ENCODE data around the gene ZNF69. TPM values are rescaled to one million over a fixed set of nuclear protein-coding genes. Genes with fewer than 3 reads are reported as not detected.
A peak's percentile ranks its signal among the peaks of the same experiment; 100 is the strongest.
"Not testable (repeated sequence)": the region's sequence is repeated elsewhere in the genome, so short reads cannot be mapped to it uniquely, and the experiment has no call there.

The ZNF69 gene
- total RNA-seq, 1 experiment from 2014 or later = 28.7 TPM

DNA sequence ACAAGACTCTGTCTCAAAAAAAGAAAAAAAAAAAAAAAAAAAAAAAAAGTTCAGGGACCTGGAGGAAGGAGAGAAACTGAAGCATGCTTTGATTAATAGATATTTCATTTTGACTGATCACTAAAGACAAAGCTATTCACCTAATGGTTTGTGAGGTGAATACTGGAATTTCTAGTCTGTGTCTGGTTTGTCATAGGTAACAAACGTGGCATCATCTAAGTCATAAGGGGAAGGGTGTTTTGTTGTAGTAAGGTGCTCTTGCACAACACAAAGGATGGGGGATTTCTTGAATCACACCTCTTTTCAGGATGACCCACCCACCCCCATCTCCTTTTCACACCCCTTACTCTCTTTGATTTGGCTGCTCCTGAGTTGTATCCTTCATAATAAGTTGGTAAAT, 13.8 kb upstream of the ZNF69 start:
- no peak for ATAC-seq
- POLR2A ChIA-PET = no interaction called here
- Mint-ChIP-seq H3K27ac (no peak overlapping the region), H3K36me3 (peaks cover 22% of the 10 kb centered on the region), H3K9me3 (peaks cover 30% of the 10 kb centered on the region), H3K4me1 (no peaks in the 10 kb centered on the region), H3K27me3 (ENCODE audit: low read depth) (peaks cover 8% of the 10 kb centered on the region), H3K4me3 (no peak overlapping the region)
- CTCF ChIA-PET = no interaction called here
- TF ChIP-seq ZBTB21 (CRISPR knock-in tag; IDR thresholded peaks at IDR 0.05; ENCODE audit: borderline replicate concordance) (no peak), SOX15 (CRISPR knock-in tag; IDR thresholded peaks at IDR 0.05) (no peak), TEAD1 (CRISPR knock-in tag; IDR thresholded peaks at IDR 0.05) (no peak), TP53 (CRISPR knock-in tag; IDR thresholded peaks at IDR 0.05) (no peak), ZNF671 (CRISPR knock-in tag; IDR thresholded peaks at IDR 0.05) (no peak)
- TF ChIP-seq, protein P1, sequence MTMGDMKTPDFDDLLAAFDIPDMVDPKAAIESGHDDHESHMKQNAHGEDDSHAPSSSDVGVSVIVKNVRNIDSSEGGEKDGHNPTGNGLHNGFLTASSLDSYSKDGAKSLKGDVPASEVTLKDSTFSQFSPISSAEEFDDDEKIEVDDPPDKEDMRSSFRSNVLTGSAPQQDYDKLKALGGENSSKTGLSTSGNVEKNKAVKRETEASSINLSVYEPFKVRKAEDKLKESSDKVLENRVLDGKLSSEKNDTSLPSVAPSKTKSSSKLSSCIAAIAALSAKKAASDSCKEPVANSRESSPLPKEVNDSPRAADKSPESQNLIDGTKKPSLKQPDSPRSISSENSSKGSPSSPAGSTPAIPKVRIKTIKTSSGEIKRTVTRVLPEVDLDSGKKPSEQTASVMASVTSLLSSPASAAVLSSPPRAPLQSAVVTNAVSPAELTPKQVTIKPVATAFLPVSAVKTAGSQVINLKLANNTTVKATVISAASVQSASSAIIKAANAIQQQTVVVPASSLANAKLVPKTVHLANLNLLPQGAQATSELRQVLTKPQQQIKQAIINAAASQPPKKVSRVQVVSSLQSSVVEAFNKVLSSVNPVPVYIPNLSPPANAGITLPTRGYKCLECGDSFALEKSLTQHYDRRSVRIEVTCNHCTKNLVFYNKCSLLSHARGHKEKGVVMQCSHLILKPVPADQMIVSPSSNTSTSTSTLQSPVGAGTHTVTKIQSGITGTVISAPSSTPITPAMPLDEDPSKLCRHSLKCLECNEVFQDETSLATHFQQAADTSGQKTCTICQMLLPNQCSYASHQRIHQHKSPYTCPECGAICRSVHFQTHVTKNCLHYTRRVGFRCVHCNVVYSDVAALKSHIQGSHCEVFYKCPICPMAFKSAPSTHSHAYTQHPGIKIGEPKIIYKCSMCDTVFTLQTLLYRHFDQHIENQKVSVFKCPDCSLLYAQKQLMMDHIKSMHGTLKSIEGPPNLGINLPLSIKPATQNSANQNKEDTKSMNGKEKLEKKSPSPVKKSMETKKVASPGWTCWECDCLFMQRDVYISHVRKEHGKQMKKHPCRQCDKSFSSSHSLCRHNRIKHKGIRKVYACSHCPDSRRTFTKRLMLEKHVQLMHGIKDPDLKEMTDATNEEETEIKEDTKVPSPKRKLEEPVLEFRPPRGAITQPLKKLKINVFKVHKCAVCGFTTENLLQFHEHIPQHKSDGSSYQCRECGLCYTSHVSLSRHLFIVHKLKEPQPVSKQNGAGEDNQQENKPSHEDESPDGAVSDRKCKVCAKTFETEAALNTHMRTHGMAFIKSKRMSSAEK (CRISPR knock-in tag; IDR thresholded peaks at IDR 0.05; ENCODE audit: borderline replicate concordance) = no peak
- DNase-seq (ENCODE audit: low spot score) = no peak

DNA sequence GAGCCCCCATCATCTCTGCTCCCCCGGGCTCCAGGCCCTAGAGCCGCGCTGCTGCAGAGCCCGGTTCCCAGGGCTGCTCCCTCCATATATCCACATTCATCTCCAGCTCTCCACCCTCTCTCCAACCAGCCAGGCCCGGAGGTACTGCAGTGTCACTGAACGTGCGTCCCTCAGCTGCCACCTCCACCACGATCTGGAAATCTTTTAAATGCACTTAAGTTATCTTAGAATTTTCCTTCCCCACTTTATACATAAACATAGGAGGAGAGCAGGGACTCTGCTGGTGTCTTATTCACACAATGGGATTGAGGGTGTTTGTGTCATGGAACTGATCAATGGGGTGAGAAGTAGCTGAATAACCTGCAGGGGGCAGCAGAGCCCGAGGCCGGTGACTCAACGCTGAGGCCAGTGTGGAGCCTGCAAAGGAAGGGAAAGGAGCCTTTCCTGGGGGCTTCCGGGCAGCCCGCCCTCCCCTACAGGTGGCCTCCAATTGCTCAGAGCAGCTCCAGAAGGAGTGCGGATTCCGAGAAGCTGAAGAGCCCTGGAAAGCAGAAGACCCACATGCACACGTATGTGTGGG, 7.8 kb upstream of the ZNF69 start:
- DNase-seq (ENCODE audit: low spot score) (peak; percentile 75), ATAC-seq (peak; percentile 86)
- not testable (repeated sequence) for H3K4me1 Mint-ChIP-seq; H3K4me3 Mint-ChIP-seq; H3K36me3 Mint-ChIP-seq; H3K27ac Mint-ChIP-seq; H3K27me3 Mint-ChIP-seq (ENCODE audit: low read depth)
- TF ChIP-seq CTCF (IDR thresholded peaks at IDR 0.05) = peak; percentile 61
- ChIA-PET POLR2A (interaction anchor here (0.7 kb wide), 1 partner anchor 916 kb away, joined by 3 read pairs; no protein-coding TSS in a partner anchor), CTCF (interaction anchor here (0.6 to 4.4 kb wide), 31 partner anchors 8 to 485 kb away, joined by 3 to 38 read pairs (median 5); partner anchors contain the start of genes ZNF136, ZNF20, ZNF433 and ZNF439)
- peaks cover 12% of the 10 kb centered on the region for H3K9me3 Mint-ChIP-seq

- POLR2A ChIA-PET = no interaction called here
- Mint-ChIP-seq H3K27me3 (ENCODE audit: low read depth) (peaks cover 8% of the 10 kb centered on the region), H3K4me3 (peak overlapping the region; percentile 13), H3K27ac (no peak overlapping the region), H3K9me3 (peaks cover 12% of the 10 kb centered on the region), H3K4me1 (no peaks in the 10 kb centered on the region), H3K36me3 (no peaks in the 10 kb centered on the region)
- ATAC-seq (no peak), DNase-seq (ENCODE audit: low spot score) (no peak)
- CTCF ChIA-PET = interaction anchor here (0.7 to 4.4 kb wide), 20 partner anchors 7 to 260 kb away, joined by 3 to 38 read pairs (median 7); partner anchors contain the start of genes ZNF20, ZNF433, ZNF439 and ZNF491
- TF ChIP-seq, protein P2, sequence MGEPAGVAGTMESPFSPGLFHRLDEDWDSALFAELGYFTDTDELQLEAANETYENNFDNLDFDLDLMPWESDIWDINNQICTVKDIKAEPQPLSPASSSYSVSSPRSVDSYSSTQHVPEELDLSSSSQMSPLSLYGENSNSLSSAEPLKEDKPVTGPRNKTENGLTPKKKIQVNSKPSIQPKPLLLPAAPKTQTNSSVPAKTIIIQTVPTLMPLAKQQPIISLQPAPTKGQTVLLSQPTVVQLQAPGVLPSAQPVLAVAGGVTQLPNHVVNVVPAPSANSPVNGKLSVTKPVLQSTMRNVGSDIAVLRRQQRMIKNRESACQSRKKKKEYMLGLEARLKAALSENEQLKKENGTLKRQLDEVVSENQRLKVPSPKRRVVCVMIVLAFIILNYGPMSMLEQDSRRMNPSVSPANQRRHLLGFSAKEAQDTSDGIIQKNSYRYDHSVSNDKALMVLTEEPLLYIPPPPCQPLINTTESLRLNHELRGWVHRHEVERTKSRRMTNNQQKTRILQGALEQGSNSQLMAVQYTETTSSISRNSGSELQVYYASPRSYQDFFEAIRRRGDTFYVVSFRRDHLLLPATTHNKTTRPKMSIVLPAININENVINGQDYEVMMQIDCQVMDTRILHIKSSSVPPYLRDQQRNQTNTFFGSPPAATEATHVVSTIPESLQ (CRISPR knock-in tag; IDR thresholded peaks at IDR 0.05) = no peak
- TF ChIP-seq RELA (CRISPR knock-in tag; IDR thresholded peaks at IDR 0.05; ENCODE audit: borderline replicate concordance) = no peak
- TF ChIP-seq, protein P3, sequence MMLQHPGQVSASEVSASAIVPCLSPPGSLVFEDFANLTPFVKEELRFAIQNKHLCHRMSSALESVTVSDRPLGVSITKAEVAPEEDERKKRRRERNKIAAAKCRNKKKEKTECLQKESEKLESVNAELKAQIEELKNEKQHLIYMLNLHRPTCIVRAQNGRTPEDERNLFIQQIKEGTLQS (CRISPR knock-in tag; conservative IDR thresholded peaks at IDR 0.05) = no peak
- no peak for TF ChIP-seq SOX15 (CRISPR knock-in tag; IDR thresholded peaks at IDR 0.05)
- TF ChIP-seq ETV6 (CRISPR knock-in tag; IDR thresholded peaks at IDR 0.05) = no peak
- TF ChIP-seq, protein P4, sequence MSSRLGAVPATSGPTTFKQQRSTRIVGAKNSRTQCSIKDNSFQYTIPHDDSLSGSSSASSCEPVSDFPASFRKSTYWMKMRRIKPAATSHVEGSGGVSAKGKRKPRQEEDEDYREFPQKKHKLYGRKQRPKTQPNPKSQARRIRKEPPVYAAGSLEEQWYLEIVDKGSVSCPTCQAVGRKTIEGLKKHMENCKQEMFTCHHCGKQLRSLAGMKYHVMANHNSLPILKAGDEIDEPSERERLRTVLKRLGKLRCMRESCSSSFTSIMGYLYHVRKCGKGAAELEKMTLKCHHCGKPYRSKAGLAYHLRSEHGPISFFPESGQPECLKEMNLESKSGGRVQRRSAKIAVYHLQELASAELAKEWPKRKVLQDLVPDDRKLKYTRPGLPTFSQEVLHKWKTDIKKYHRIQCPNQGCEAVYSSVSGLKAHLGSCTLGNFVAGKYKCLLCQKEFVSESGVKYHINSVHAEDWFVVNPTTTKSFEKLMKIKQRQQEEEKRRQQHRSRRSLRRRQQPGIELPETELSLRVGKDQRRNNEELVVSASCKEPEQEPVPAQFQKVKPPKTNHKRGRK (CRISPR knock-in tag; IDR thresholded peaks at IDR 0.05; ENCODE audit: borderline replicate concordance) = no peak
- TF ChIP-seq KAT7 (CRISPR knock-in tag; IDR thresholded peaks at IDR 0.05; ENCODE audit: borderline replicate concordance) = no peak
- no peak for TF ChIP-seq FOXK1 (CRISPR knock-in tag; IDR thresholded peaks at IDR 0.05)
- TF ChIP-seq ZNF138 (CRISPR knock-in tag; conservative IDR thresholded peaks at IDR 0.05) = no peak
- TF ChIP-seq, protein P5, sequence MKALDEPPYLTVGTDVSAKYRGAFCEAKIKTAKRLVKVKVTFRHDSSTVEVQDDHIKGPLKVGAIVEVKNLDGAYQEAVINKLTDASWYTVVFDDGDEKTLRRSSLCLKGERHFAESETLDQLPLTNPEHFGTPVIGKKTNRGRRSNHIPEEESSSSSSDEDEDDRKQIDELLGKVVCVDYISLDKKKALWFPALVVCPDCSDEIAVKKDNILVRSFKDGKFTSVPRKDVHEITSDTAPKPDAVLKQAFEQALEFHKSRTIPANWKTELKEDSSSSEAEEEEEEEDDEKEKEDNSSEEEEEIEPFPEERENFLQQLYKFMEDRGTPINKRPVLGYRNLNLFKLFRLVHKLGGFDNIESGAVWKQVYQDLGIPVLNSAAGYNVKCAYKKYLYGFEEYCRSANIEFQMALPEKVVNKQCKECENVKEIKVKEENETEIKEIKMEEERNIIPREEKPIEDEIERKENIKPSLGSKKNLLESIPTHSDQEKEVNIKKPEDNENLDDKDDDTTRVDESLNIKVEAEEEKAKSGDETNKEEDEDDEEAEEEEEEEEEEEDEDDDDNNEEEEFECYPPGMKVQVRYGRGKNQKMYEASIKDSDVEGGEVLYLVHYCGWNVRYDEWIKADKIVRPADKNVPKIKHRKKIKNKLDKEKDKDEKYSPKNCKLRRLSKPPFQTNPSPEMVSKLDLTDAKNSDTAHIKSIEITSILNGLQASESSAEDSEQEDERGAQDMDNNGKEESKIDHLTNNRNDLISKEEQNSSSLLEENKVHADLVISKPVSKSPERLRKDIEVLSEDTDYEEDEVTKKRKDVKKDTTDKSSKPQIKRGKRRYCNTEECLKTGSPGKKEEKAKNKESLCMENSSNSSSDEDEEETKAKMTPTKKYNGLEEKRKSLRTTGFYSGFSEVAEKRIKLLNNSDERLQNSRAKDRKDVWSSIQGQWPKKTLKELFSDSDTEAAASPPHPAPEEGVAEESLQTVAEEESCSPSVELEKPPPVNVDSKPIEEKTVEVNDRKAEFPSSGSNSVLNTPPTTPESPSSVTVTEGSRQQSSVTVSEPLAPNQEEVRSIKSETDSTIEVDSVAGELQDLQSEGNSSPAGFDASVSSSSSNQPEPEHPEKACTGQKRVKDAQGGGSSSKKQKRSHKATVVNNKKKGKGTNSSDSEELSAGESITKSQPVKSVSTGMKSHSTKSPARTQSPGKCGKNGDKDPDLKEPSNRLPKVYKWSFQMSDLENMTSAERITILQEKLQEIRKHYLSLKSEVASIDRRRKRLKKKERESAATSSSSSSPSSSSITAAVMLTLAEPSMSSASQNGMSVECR (CRISPR knock-in tag; IDR thresholded peaks at IDR 0.05; ENCODE audit: borderline replicate concordance) = no peak
Measured at GRCh38 chr19:11880598-11880997, 7.0 kb upstream of the ZNF69 start.

Measured in WTC11 (cell line).